ENCODE results near the gene CTU2.

DNA sequence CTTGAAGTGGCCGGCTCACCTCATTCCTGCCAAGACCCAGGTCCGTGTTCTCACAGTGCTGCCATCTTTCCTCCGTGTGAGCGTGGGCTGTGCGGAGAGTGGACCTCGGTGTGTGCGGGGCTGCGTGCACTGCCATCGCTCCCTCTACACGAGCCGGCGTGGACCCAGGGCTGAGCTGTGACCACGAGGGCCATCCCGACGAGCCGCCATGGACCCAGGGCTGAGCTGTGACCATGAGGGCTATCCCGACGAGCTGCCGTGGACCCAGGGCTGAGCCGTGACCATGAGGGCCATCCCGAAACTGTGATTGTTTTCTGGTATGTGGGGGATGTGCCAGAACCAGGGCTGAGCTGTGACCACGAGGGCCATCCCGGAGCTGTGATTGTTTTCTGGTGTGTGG, 34.5 kb upstream of the CTU2 start:
- TF ChIP-seq EZH2 (IDR thresholded peaks at IDR 0.05; ENCODE audit: low read length) = no peak
- TF ChIP-seq, protein P1, sequence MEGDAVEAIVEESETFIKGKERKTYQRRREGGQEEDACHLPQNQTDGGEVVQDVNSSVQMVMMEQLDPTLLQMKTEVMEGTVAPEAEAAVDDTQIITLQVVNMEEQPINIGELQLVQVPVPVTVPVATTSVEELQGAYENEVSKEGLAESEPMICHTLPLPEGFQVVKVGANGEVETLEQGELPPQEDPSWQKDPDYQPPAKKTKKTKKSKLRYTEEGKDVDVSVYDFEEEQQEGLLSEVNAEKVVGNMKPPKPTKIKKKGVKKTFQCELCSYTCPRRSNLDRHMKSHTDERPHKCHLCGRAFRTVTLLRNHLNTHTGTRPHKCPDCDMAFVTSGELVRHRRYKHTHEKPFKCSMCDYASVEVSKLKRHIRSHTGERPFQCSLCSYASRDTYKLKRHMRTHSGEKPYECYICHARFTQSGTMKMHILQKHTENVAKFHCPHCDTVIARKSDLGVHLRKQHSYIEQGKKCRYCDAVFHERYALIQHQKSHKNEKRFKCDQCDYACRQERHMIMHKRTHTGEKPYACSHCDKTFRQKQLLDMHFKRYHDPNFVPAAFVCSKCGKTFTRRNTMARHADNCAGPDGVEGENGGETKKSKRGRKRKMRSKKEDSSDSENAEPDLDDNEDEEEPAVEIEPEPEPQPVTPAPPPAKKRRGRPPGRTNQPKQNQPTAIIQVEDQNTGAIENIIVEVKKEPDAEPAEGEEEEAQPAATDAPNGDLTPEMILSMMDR (optimal IDR thresholded peaks at IDR 0.05 in 1 of 3, IDR thresholded peaks at IDR 0.05 in 1 of 3, conservative IDR thresholded peaks at IDR 0.05 in 1 of 3; ENCODE audit: extremely low read depth in 1 of 3, insufficient read depth in 2 of 3, low read length in 3 of 3) = no peak

All from keratinocyte (primary cell).